ENCODE data around the gene ZNF593OS. TPM values are rescaled to one million over a fixed set of nuclear protein-coding genes. Genes with fewer than 3 reads are reported as not detected.

Gene ZNF593OS
- total RNA-seq, 1 donor from 2014 or later: not detected

- no peaks in the 10 kb centered on the region for H3K9me3 ChIP-seq
- no peak for TF ChIP-seq CTCF (IDR thresholded peaks at IDR 0.05)
- ATAC-seq: no peak
- intact Hi-C loops (cut with DNase I): no loop called here
- no peaks in the 10 kb centered on the region for H3K27me3 ChIP-seq
- no peak for DNase-seq
- H3K4me3 ChIP-seq: no peak overlapping the region
- H3K27ac ChIP-seq: no peak overlapping the region
- H3K36me3 ChIP-seq: no peaks in the 10 kb centered on the region
- peaks cover 8% of the 10 kb centered on the region for H3K4me1 ChIP-seq
Observed at GRCh38 chr1:26175346-26175745, 3.7 kb upstream of the ZNF593OS start.

- intact Hi-C loops (cut with DNase I): no loop called here
- Histone ChIP-seq H3K4me1 (peaks cover 8% of the 10 kb centered on the region), H3K9me3 (no peaks in the 10 kb centered on the region), H3K27ac (peak overlapping the region; percentile 86), H3K36me3 (no peaks in the 10 kb centered on the region), H3K27me3 (no peaks in the 10 kb centered on the region), H3K4me3 (peak overlapping the region; percentile 91)
- ATAC-seq (no peak), DNase-seq (no peak)
- TF ChIP-seq CTCF (IDR thresholded peaks at IDR 0.05): no peak
Observed at GRCh38 chr1:26170472-26170821, 1.2 kb downstream of the ZNF593OS start.

- DNase-seq (peak; percentile 97), ATAC-seq (peak; percentile 97)
- peak; percentile 84 for TF ChIP-seq CTCF (IDR thresholded peaks at IDR 0.05)
- peak within 1 kb of the TSS; percentile 86 for H3K27ac ChIP-seq
- intact Hi-C loops (cut with DNase I): no loop called here
- H3K36me3 ChIP-seq: no peaks in the 10 kb centered on the region
- peak within 1 kb of the TSS; percentile 91 for H3K4me3 ChIP-seq
- H3K9me3 ChIP-seq: no peaks in the 10 kb centered on the region
- H3K4me1 ChIP-seq: peaks cover 8% of the 10 kb centered on the region
- H3K27me3 ChIP-seq: no peaks in the 10 kb centered on the region
Observed at GRCh38 chr1:26169669-26170471, 1.8 kb downstream of the ZNF593OS start, which contains the start of gene ZNF593. Gene ZNF593, plus strand, starts transcription at chr1:26169908. Its CDS starts 76 bp downstream, at chr1:26169984.

- H3K27me3 ChIP-seq: no peaks in the 10 kb centered on the region
- no peak for TF ChIP-seq CTCF (IDR thresholded peaks at IDR 0.05)
- H3K4me1 ChIP-seq: peaks cover 8% of the 10 kb centered on the region
- no peak for ATAC-seq
- H3K9me3 ChIP-seq: no peaks in the 10 kb centered on the region
- intact Hi-C loops (cut with DNase I): no loop called here
- peak overlapping the region; percentile 91 for H3K4me3 ChIP-seq
- peak overlapping the region; percentile 86 for H3K27ac ChIP-seq
- no peaks in the 10 kb centered on the region for H3K36me3 ChIP-seq
- no peak for DNase-seq
Observed at GRCh38 chr1:26169198-26169554, 2.5 kb downstream of the ZNF593OS start.

- H3K4me3 ChIP-seq: peak within 1 kb of the TSS; percentile 91
- no peaks in the 10 kb centered on the region for H3K36me3 ChIP-seq
- DNase-seq: no peak
- H3K9me3 ChIP-seq: no peaks in the 10 kb centered on the region
- peaks cover 12% of the 10 kb centered on the region for H3K4me1 ChIP-seq
- ATAC-seq: no peak
- peak within 1 kb of the TSS; percentile 86 for H3K27ac ChIP-seq
- intact Hi-C loops (cut with DNase I): no loop called here
- TF ChIP-seq CTCF (IDR thresholded peaks at IDR 0.05): no peak
- no peaks in the 10 kb centered on the region for H3K27me3 ChIP-seq
Observed at GRCh38 chr1:26168410-26169197, 3.0 kb downstream of the ZNF593OS start, which contains the start of gene C1orf232. Gene C1orf232, minus strand, starts transcription at chr1:26168963. Its CDS starts 464 bp downstream, at chr1:26168499.
